Stimulated activated CD8-positive, alpha-beta memory T cell treated with anti-CD3 and anti-CD28 coated beads, Interleukin-12 subunit alpha, Interleukin-12 subunit beta, amount 100 ng/mL, for 24 hours (primary cell): ENCODE measurements around the gene TYRP1.

Experiments used
- DNase-seq: peaks from one replicate; pipeline ENCODE4 v3.0.0-alpha.2; 2020; ENCODE audit errors: extremely low read depth

TYRP1 gene

GRCh38 chr9:12696931-12697622, 3.9 kb downstream of the TYRP1 start:
- no peak for DNase-seq

- DNase-seq, result no peak
Measured at GRCh38 chr9:12697719-12698118, 4.5 kb downstream of the TYRP1 start.

- DNase-seq, result no peak
Measured at GRCh38 chr9:12698266-12698665, 5.1 kb downstream of the TYRP1 start.

GRCh38 chr9:12698986-12699385, 5.8 kb downstream of the TYRP1 start:
- DNase-seq, result no peak

- DNase-seq, result no peak
Measured at GRCh38 chr9:12699529-12699928, 6.3 kb downstream of the TYRP1 start.

GRCh38 chr9:12701126-12701525, 7.9 kb downstream of the TYRP1 start:
- no peak for DNase-seq

- no peak for DNase-seq
Measured at GRCh38 chr9:12702160-12702758, 9.1 kb downstream of the TYRP1 start.

GRCh38 chr9:12703996-12704395, 10.8 kb downstream of the TYRP1 start:
- DNase-seq, result no peak

- no peak for DNase-seq
Measured at GRCh38 chr9:12705738-12706391, 12.7 kb downstream of the TYRP1 start.

GRCh38 chr9:12708562-12709298, 15.5 kb downstream of the TYRP1 start:
- no peak for DNase-seq

- no peak for DNase-seq
Measured at GRCh38 chr9:12712532-12712931, 19.3 kb downstream of the TYRP1 start.

- no peak for DNase-seq
Measured at GRCh38 chr9:12715268-12715667, 22.1 kb downstream of the TYRP1 start.

- DNase-seq, result no peak
Measured at GRCh38 chr9:12716823-12717600, 23.8 kb downstream of the TYRP1 start.

GRCh38 chr9:12717907-12718306, 24.7 kb downstream of the TYRP1 start:
- no peak for DNase-seq

GRCh38 chr9:12718482-12719026, 25.4 kb downstream of the TYRP1 start:
- DNase-seq, result no peak

GRCh38 chr9:12719431-12719830, 26.2 kb downstream of the TYRP1 start:
- no peak for DNase-seq

GRCh38 chr9:12720551-12720950, 27.4 kb downstream of the TYRP1 start:
- DNase-seq, result no peak

GRCh38 chr9:12722131-12722530, 28.9 kb downstream of the TYRP1 start:
- DNase-seq, result no peak

- no peak for DNase-seq
Measured at GRCh38 chr9:12723409-12724028, 30.3 kb downstream of the TYRP1 start.

GRCh38 chr9:12726795-12727194, 33.6 kb downstream of the TYRP1 start:
- DNase-seq, result no peak

GRCh38 chr9:12730198-12730597, 37.0 kb downstream of the TYRP1 start:
- no peak for DNase-seq
